Hepatocyte (in vitro differentiated cells): ENCODE results near the gene ADPGK.

Experiments
- CTCF ChIP-seq: fragments of 200-600 bp; sonication (generic); IDR thresholded peaks from 2 replicates; pipeline ENCODE4 v1.5.1; 2016; ENCODE audit warnings: antibody characterized with exemption, mild to moderate bottlenecking; ENCODE audit not compliant: poor library complexity
- EZH2 ChIP-seq: fragments of 200-600 bp; sonication (generic); IDR thresholded peaks from 2 replicates; pipeline ENCODE4 v1.6.1; 2016; ENCODE audit warnings: antibody characterized with exemption, mild to moderate bottlenecking, borderline replicate concordance
- EZH2phosphoT487 ChIP-seq: fragments of 200-600 bp; sonication (generic); IDR thresholded peaks from one replicate; pipeline ENCODE4 v1.6.1; 2018; ENCODE audit warnings: antibody characterized with exemption, mild to moderate bottlenecking, low read depth, moderate library complexity; ENCODE audit not compliant: unreplicated experiment, severe bottlenecking

GRCh38 chr15:72783004-72783639, 436 bp downstream of the ADPGK start:
- TF ChIP-seq CTCF (no peak), EZH2phosphoT487 (no peak), EZH2 (no peak)
